GM18951 (cell line): ENCODE data around the gene PRR33.
"Not testable (repeated sequence)": the region's sequence is repeated elsewhere in the genome, so short reads cannot be mapped to it uniquely, and the experiment has no call there.

Experiments used
- POLR2A ChIP-seq: IDR thresholded peaks from 4 replicates; pipeline ENCODE4 v1.6.1; 2011; ENCODE audit warnings: mild to moderate bottlenecking; ENCODE audit not compliant: insufficient read length, insufficient read depth; ENCODE audit errors: extremely low read depth
- in situ Hi-C: fragments of 300-500 bp; cut with MboI; formaldehyde crosslinking; loops from one replicate; pipeline ENCODE4 v1.12.0; 2022; ENCODE audit warnings: low sequenced_read_pairs, mixed read lengths, inconsistent platforms; ENCODE audit not compliant: unreplicated experiment

The PRR33 gene

DNA sequence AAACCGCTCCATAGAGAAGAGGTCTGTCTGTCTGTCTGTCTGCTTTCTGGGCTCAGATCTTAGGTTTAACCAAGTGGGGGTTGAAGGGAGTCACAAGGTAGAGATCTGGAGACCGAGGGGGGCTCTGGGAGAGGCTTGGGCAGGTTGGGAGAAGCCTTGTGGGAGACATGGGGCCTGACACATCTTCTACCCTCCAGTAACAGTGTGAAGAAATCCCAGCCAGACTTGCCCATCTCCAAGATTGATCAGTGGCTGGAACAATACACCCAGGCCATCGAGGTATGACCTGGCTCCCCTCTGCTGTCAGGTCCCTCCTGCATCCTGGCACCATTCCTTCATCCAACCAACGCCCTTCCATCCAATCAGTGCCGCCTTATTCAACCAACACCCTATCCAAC is 7.4 kb downstream of the PRR33 start:
- TF ChIP-seq POLR2A = no peak
- in situ Hi-C loops = no loop called here

DNA sequence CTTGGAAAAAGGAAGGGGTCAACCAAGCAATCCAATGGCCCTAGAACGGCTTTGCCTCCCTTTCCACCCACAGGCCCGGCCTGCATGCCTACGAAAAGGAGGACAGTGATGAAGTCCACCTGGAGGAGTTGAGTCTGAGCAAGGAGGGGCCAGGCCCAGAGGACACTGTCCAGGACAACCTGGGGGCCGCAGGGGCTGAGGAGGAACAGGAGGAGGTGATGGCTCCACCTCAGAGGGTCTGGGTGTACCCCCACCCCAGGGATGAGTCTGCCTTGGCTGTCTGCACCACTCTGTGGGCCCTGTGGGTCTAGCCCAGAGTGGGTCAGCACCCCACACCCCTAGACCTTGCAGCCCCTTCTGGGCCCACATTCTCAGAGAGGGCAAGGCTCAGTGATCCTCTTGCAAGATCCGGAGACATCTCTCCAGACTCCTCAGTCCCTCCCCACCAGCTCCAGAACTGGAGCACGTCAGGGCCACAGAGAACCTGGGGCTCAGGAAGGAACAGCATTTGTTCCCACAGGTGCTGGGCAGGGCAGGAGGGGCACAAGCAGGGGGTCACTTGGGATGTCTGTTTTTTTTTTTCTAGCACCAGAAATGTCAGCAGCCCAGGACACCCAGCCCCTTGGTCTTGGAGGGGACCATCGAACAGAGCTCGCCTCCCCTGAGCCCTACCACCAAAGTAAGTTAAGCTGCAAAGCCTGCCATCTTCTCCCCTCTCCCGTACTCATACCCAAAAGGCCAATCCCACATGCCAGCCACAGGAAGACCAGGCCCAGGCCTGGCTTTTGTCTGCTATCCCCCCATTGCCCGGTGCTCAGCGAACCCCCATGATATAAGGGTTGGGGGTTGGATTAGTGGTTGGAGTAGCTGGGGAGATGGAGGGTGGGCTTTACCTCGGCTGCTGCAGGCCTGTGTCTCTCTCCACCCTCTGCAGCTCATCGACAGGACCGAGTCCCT is 8.1 kb downstream of the PRR33 start:
- in situ Hi-C loops = no loop called here
- no peak for TF ChIP-seq POLR2A

DNA sequence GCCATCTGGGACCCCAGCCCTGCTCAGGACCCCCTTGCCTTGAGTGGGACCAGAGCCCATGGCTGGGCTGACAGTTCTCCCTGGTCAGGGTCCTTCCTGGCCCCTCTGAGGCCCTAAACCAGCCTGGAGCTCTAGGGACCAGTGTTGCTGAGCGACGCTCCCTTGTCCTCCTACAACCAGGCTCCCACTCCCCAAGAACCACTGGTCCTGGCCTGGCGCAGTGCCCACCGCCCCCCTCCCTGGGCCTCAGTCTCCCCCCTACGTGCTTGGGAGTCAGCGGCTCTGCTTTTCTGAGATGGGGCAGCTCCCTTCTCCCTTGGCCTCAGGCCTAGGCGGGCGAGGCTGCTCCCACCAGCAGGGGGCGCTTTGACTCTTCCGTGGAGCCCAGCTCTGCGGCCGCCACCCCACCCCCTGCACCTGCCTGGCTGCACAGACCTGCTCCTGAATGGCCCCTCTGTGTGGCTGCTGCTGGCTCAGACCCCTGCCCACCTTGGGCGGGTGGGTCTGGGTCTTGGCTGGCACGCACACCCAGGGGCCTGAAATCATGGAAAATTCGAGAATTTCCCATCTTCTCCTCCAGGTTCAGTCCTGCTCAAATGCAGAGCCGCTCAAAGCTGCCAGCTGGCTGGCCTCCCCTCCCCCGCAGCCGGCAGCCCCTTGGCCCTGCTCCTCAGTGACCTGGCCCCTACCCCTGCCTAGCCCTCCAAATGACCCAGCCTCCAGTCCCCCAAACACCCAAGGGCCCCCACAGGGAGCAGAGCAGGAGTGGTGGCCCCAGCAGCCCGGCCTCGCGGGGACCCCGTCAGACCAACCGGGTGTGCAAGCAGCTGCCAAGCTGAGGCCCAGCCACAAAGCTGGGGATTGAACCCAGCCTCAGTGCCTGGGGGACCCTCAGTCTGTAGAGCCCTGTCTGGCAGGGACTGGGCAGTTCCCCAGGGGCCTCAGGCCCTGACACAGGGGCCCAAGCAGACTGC is 9.1 kb downstream of the PRR33 start:
- in situ Hi-C loops = no loop called here
- TF ChIP-seq POLR2A = no peak

DNA sequence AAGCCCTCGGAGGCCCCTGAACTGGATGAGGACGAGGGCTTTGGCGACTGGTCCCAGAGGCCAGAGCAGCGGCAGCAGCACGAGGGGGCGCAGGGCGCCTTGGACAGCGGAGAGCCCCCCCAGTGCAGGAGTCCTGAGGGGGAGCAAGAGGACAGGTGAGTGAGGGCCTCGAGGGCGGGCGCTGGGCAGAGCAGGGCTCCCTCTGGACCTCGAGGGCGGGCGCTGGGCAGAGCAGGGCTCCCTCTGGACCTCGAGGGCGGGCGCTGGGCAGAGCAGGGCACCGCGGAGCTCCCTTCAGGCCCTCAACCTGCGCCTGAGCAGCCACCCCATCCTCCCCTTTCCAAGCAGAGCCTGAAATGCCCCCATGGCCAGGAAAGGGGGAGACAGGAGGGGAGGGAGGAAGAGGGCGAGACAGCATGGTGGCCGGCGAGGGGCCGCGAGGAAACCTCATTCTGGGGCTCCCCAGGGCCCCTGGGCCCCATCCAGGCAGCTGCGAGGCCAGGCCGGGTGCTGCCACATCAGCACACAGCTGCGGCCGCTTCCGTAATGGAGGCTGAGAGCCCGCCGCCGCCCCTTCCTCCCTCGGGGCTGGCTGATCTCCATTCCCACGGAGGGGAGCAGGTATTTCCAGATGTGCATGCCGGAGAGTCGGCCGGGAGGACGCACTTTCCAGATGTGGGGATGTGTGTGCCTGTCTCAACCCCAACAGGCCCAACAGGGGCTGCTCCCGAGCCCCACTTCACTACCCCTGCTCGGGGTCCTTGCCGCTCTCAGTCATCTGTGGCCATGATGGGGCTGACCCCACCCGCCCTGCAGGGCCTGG is 10.0 kb downstream of the PRR33 start:
- in situ Hi-C loops = no loop called here
- TF ChIP-seq POLR2A = peak; percentile 14

DNA sequence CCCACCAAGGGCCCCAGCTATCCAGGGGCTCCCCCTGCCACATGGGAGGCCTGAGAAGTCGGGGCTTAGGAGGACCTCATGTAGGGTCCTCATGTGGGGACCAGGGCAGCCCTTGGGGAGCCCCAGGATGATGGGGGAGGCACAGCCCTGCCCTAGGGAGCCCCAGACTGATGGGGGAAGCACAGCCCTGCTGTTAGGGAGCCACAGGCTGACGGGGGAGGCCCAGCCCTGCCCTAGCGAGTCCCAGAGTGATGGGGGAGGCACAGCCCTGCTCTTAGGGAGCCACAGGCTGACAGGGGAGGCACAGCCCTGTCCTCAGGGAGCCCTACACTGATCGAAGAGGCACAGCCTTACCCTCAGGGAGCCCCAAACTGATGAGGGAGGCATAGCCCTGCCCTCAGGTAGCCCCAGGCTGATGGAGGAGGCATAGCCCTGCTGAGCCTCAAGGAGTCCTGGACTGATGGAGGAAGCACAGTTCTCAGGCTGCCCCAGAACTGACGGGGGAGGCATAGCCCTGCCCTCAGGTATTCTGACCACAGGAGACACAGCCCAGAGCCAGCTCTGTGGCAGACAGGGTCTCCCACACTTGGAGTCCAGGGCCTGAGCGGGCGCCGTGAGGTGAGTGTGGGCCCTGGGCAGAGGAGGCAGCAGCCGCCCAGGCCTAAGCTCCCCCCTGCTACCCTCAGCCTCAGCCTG is 10.8 kb downstream of the PRR33 start:
- in situ Hi-C loops = no loop called here
- no peak for TF ChIP-seq POLR2A

DNA sequence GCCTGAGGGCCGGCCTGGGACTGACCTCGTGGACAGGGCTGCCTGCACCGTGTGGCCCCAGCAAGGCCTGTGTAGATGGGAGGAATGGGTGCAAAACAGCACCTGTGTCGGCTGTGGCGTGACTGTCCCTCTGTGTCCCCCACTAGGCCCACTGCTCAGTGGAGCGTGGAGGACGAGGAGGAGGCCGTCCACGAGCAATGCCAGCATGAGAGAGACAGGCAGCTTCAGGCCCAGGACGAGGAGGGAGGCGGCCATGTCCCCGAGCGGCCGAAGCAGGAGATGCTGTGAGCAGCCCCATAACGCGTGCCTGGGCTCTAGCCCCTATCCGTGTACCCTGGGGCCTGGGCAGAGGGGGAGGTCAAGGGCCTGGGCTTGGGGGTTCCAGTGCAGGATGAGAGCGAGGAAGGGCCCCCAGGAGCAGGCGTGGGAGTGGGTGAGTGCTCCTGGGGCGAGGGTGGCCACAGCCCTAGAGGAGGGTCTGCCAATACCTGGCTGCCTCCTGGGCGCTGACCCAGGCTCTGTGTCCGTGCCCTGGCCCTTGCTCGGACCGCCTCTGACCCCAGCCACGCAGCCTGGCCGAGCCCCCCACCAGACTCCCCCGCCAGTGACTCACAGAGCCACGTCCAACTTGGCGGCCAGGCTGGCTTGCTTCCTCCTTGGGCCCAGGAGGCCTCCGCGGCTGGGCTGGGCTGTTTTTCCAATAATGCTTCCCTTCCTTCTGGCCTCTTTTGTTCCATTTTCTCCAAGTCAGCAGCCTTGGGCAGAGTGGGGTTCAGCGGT is 11.6 kb downstream of the PRR33 start:
- TF ChIP-seq POLR2A = no peak
- in situ Hi-C loops = no loop called here

DNA sequence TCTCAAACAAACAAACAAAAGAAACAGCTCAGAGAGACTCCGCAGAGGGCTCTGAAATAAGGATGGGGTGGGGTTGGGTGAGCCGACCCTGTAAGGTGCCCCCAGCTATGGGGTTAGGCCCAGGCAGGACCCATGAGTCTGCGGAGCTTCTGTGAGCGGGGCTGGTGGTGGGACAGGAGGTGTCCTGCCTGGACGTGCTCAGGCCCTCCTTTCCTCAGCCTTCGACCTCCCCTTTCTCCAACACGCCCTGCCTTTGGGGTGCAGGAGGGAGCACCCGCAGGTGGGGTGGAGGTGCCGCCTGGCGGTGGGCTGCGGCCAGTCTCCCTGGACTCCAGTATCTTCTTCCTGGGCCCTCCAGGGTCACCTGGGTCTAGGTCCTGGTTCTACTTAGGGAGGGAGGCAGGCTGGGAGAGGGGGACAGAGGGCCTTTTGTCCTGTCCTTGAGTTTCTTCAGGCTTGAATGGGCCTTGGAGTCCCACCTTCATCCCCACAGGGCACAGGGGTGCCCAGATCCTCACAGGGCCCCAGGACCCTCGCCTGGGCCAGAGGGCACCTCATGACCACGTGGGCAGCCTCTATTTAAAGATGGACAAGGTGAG is 12.3 kb downstream of the PRR33 start:
- in situ Hi-C loops = no loop called here
- no peak for TF ChIP-seq POLR2A

DNA sequence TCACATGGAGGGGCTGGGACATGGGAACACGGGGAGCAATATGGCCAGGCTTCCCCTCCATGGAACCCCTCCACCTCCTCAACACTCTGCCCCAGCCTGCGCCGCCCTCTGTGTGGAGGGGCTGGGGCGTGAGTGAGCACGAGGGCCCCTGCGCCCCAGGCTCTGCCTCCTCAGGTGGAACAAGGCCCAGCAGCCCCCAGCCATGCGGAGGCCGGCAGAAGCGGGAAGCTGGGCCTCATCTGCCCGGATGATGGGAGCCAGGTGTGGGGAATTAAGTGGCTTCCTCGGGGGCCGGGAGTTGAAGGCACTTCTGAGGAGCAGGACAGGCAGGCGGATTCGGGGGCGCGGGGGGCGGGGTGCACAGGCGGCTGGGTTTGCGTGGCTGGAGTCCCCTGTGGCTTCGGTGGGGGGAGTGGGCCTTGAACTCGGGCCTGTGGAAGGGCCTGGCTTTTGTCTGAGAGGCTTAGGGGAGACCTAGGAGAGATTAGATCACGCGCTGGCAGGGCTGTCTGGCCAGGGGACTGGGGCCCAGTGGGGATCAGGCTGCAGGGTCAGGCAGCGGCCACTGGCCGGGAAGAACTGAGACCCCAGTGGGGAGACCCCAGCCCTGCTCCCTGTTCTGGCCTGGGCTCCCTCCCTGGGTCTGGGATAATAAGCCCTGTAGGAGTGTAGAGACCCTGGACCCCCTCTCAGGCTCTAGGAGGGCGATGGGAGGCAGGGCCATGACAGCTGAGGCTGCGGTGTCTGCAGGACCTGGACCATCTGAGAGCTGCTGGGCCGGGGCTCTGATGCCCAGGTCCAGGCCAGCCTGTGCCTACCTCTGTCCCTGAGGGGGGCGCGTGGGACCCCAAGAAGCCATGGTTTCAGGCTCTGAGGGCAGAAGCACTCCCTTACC is 13.3 kb downstream of the PRR33 start:
- TF ChIP-seq POLR2A = no peak
- in situ Hi-C loops = no loop called here

DNA sequence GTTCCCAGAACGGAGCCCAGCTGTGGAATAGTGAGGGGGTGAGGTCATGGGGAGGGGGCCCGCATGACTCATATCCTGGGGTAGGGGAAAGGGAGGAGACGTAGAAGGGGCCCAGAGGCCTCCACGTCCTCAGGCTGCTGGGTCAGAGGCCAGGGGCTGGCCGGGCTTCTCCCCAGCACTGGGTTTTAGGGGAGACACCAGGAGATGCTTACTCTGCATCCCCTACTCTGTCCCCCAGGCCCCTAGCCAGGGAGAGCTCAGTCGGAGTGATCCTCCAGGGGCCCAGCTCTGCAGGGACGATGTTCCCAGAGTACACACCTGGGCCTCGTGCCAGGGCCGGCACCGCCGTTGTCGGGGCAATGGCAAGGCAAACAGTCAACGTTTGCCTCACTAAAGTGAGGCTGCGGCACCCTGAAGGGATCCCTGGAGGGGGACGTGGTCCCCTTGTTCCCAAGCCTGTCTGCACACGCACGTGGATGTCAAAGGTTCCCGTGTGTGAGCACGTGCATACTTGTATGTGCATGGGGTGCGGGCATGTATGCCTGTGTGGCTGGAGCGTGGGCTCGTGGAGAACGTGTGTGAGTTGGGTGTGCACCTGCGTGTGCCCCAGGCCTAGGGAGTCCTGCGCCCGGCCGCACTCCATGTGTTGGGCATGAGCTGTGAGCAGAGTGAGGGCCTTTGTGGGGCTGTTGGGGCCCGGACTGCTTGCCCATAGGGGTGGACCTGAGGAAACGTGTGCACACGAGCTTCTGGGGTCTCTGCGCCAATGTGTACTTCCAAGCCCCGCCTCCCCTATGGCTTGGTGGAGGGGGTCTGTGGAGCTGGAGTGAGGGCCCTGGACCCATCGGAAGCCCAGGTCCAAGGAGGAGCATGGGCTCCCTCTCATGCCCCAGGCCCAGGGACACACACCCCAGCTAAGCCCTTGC is 14.2 kb downstream of the PRR33 start:
- no peak for TF ChIP-seq POLR2A
- in situ Hi-C loops = no loop called here

DNA sequence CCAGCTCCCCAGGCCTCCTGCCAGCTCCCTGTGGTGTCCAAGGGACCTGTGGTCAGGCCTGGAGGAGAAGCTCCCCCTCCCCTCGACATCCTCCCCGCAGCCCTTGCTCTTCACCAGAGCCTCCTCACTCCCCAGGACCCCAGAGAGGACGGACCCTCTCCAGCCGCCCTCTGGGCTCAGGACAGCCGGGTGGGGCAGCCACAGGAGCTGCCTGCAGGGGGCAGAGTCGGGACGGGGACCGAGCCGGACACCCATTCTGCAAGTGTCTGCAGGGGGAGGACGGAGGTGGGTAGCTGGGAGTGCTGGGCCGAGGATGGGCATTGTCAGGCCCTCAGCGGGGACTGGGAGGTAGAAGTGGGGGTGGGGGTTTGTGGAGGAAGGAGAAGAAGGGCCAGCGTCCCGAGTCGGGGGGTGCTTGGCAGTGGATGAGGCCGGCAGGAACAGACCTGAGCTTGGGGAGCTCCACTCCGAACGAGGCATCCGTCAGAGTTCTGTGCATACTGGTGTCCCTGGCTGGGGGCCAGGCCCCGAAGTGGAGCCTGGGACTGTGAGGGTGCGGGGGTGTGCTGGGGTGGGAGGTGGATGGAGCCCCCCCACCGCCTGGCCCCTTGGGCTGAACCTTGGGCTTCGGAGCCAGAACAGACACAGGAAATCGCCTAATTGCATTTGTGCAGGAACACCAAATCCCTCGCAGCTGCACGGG is 15.2 kb downstream of the PRR33 start:
- in situ Hi-C loops = no loop called here
- no peak for TF ChIP-seq POLR2A

DNA sequence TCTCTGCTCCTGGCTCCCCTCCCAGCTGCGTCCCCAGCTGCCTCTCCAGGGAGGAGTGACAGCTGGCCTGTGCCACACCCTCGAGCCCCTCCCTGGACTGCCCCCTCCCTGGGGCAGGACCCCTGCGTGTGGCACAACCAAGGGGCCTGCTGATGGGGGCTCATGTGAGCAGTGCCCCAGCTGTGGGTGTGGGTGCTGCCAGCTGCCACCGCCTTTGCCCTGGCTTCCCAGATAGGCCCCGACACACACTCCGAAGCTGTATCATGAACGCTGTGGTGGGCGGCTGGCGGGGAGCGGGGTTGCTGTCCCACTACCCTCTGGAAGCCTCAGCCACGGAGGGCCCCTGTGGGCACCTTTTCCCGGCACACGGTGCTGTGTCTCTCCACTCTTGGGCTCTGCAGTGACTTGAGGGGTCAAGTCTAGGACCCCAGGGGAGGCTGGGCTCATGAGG is 15.8 kb downstream of the PRR33 start:
- in situ Hi-C loops = not testable (repeated sequence)
